HepG2 (cell line): ENCODE data around the gene FAT1. TPM values are rescaled to one million over a fixed set of nuclear protein-coding genes. Genes with fewer than 3 reads are reported as not detected.

ENCODE experiments used
- ATAC-seq: fragments of 200-7000 bp; cut with Tn5 transposase; 3 replicates; pipeline ENCODE4 v1.9.1; 2020; ENCODE audit warnings: mild to moderate bottlenecking, moderate library complexity
- BruUV-seq: library from RNA; stranded (reverse); fragments of 400-500 nt; replicated peaks from 2 replicates; lab custom pipeline; 2021; lab: Mats Ljungman, UMichigan
- CTCF ChIA-PET: fragments of 300-600 bp; formaldehyde crosslinking; extraction: SDS; loops from one replicate; lab custom pipeline; 2021; ENCODE audit warnings: low total read pairs, inconsistent platforms, low intra/inter-chr PET ratio; lab: Yijun Ruan, JAX
- POLR2A ChIA-PET: fragments of 350-600 bp; sonication (Branson Sonifier 250); formaldehyde crosslinking; loops from one replicate; lab custom pipeline; 2020; ENCODE audit warnings: antibody characterized with exemption, inconsistent platforms; lab: Yijun Ruan, JAX
- DNase-seq: peaks from one replicate; pipeline ENCODE4 v3.0.0-alpha.2; 2015; ENCODE audit warnings: low spot score
- FAIRE-seq: peaks from 3 replicates; lab custom pipeline; 2011; peaks lifted over from hg19 to GRCh38; lab: Jason Lieb, UNC
- H2AFZ ChIP-seq: one replicate; pipeline ENCODE4 v1.6.1; 2011; ENCODE audit warnings: low read length, inconsistent platforms
- H3K27ac ChIP-seq: fragments of 300-600 bp; 3 replicates; pipeline ENCODE4 v1.8.0; 2011; ENCODE audit warnings: mixed run types, mild to moderate bottlenecking, mixed read lengths, low read length, inconsistent platforms; ENCODE audit not compliant: insufficient read depth; ENCODE audit errors: extremely low read length
- H3K27me3 ChIP-seq, 2 experiments: fragments of 200-600 bp in 1 of 2; 2 replicates in 1 of 2; 3 replicates in 1 of 2; pipeline versions ENCODE4 v1.6.0 to v1.8.0; 2011; ENCODE audit warnings: low read length in 2 of 2, mild to moderate bottlenecking in 2 of 2, moderate library complexity in 2 of 2, inconsistent platforms in 1 of 2; ENCODE audit not compliant: insufficient read depth in 2 of 2, control insufficient read depth in 1 of 2
- H3K36me3 ChIP-seq, 2 experiments: fragments of 200-600 bp in 1 of 2; replicated peaks in 1 of 2; 2 replicates in 1 of 2; 3 replicates in 1 of 2; pipeline versions ENCODE4 v1.5.1 to v1.8.0; 2011; ENCODE audit warnings: low read length in 2 of 2, inconsistent platforms in 1 of 2; ENCODE audit not compliant: insufficient read depth in 2 of 2, control insufficient read depth in 1 of 2
- H3K4me1 ChIP-seq: 2 replicates; pipeline ENCODE4 v1.5.1; 2012; ENCODE audit warnings: low read length, inconsistent platforms; ENCODE audit not compliant: insufficient read depth
- H3K4me2 ChIP-seq: 2 replicates; pipeline ENCODE4 v1.6.0; 2011; ENCODE audit warnings: low read depth, low read length, inconsistent platforms
- H3K4me3 ChIP-seq, 3 experiments: fragments of 200-600 bp in 1 of 3; sonication (generic), shearing (Covaris generic) in 1 of 3; replicated peaks in 1 of 3; 2 replicates each; pipeline ENCODE4 v1.5.1; 2011 to 2016; ENCODE audit warnings: low read length in 3 of 3, inconsistent platforms in 2 of 3, low read depth in 2 of 3, mild to moderate bottlenecking in 2 of 3, control low read depth in 1 of 3, mixed read lengths in 1 of 3; ENCODE audit not compliant: insufficient read depth in 1 of 3
- H3K79me2 ChIP-seq: one replicate; pipeline ENCODE4 v1.6.1; 2011; ENCODE audit warnings: low read length, inconsistent platforms; ENCODE audit not compliant: insufficient read depth
- H3K9ac ChIP-seq: 2 replicates; pipeline ENCODE4 v1.6.0; 2011; ENCODE audit warnings: mild to moderate bottlenecking, low read depth, low read length, inconsistent platforms; ENCODE audit not compliant: insufficient read depth
- H3K9me3 ChIP-seq: 2 replicates; pipeline ENCODE4 v1.5.1; 2012; ENCODE audit warnings: mild to moderate bottlenecking, low read length
- H4K20me1 ChIP-seq: 2 replicates; pipeline ENCODE4 v1.6.0; 2011; ENCODE audit warnings: inconsistent platforms, mild to moderate bottlenecking, low read length, moderate library complexity; ENCODE audit not compliant: insufficient read depth
- PHF20 ChIP-seq: sonication (generic); formaldehyde crosslinking; IDR thresholded peaks from 2 replicates; pipeline ENCODE4 v1.5.0; 2020; ENCODE audit warnings: mild to moderate bottlenecking, missing genetic modification reagents
- SOX13 ChIP-seq, 3 experiments: fragments of 450-650 bp in 1 of 3; sonication (generic) in 1 of 3; formaldehyde crosslinking in 1 of 3; IDR thresholded peaks in 2 of 3; conservative IDR thresholded peaks in 1 of 3; 2 replicates each; pipeline versions ENCODE4 v1.5.0 to v1.6.1; 2016 to 2020; ENCODE audit warnings: antibody characterized with exemption in 1 of 3, mild to moderate bottlenecking in 1 of 3, missing compliant biosample characterization in 1 of 3, missing genetic modification reagents in 1 of 3, moderate library complexity in 1 of 3
- SRY ChIP-seq: sonication (generic); formaldehyde crosslinking; IDR thresholded peaks from 2 replicates; pipeline ENCODE4 v1.8.0; 2022; ENCODE audit warnings: mild to moderate bottlenecking, missing genetic modification reagents
- ZNF687 ChIP-seq: sonication (generic); formaldehyde crosslinking; IDR thresholded peaks from 2 replicates; pipeline ENCODE4 v1.5.1; 2020; ENCODE audit warnings: mild to moderate bottlenecking, missing genetic modification reagents, moderate library complexity
- ZNF788 ChIP-seq: sonication (generic); formaldehyde crosslinking; IDR thresholded peaks from 2 replicates; pipeline ENCODE4 v1.5.0; 2020; ENCODE audit warnings: mild to moderate bottlenecking, missing genetic modification reagents, borderline replicate concordance
- WGBS: methylation state at CpG from one replicate; pipeline ENCODE4 v1.1.6; 2017; ENCODE audit warnings: low lambda C conversion rate; 5-methylcytosine and 5-hydroxymethylcytosine counted together
- in situ Hi-C: cut with HindIII; loops from 2 replicates; pipeline ENCODE4 v1.10.0; 2017; ENCODE audit warnings: low pct_unique_long_range_greater_than_20kb; ENCODE audit not compliant: extremely low pct_ligation_motif_present
- intact Hi-C: fragments of 100-400 bp; cut with micrococcal nuclease; formaldehyde crosslinking; loops from one replicate; pipeline ENCODE4 v1.10.0; 2022; ENCODE audit not compliant: unreplicated experiment
- polyA plus RNA-seq, 8 experiments: library from polyadenylated mRNA; depleted of rRNA in 3 of 8; stranded (reverse) in 7 of 8; unstranded in 1 of 8; fragments of >200 nt; fragmentation: Illumina TruSeq in 4 of 8; extraction: Trizol in 4 of 8; gene quantifications; 2 replicates each; pipeline versions ENCODE4 v1.2.1 to v1.2.3, GENCODE V29; 2011 to 2016; ENCODE audit warnings: low read depth in 4 of 8, missing spikeins in 1 of 8, mixed read lengths in 1 of 8; ENCODE audit not compliant: insufficient read depth in 1 of 8
- total RNA-seq, 5 experiments: library from RNA; depleted of rRNA; stranded (reverse); fragments of >200 nt; fragmentation: Illumina TruSeq; extraction: Trizol; gene quantifications; 2 replicates each; pipeline ENCODE4 v1.2.3, GENCODE V29; 2016; ENCODE audit warnings: low read depth in 1 of 5

The FAT1 gene
- total and polyA plus RNA-seq, 2 of the 13 experiments (the other 11 are each of a cell fraction or from before 2014, with no cell fraction given): 185 to 216 TPM

GRCh38 chr4:186701788-186702187 is 21.9 kb downstream of the FAT1 start:
- ChIA-PET CTCF (no interaction called here), POLR2A (no interaction called here)
- DNase-seq (no peak), FAIRE-seq (no peak), ATAC-seq (no peak)
- H3K4me2 ChIP-seq: peak overlapping the region; percentile 39
- H3K79me2 ChIP-seq: peaks cover 100% of the 10 kb centered on the region
- H3K4me1 ChIP-seq: peaks cover 97% of the 10 kb centered on the region
- no peak overlapping the region for H2AFZ ChIP-seq
- TF ChIP-seq ZNF687 (CRISPR knock-in tag) (peak; percentile 40; the same call in 1 of the 2 replicates), SRY (CRISPR knock-in tag) (no peak), PHF20 (CRISPR knock-in tag) (no peak)
- H3K27ac ChIP-seq: peak overlapping the region; percentile 34
- H4K20me1 ChIP-seq: peaks cover 76% of the 10 kb centered on the region
- H3K9me3 ChIP-seq: no peaks in the 10 kb centered on the region
- no TSS peak for BruUV-seq
- peak overlapping the region in 1 of 3 experiments; percentile 1; a peak in 1 of 6 replicates for H3K4me3 ChIP-seq
- 75% methylated on average over 6 of the region's 12 CpGs for WGBS
- peaks cover 24 to 46% of the 10 kb centered on the region in 2 experiments for H3K36me3 ChIP-seq
- peak overlapping the region; percentile 23 for H3K9ac ChIP-seq
- no peaks in the 10 kb centered on the region for H3K27me3 ChIP-seq
- intact Hi-C loops (loop anchor here (10.0 kb wide), 1 partner anchor 437 kb away; the partner anchor contains the start of gene F11), in situ Hi-C loops (no loop called here)

- Histone ChIP-seq H3K36me3 (peaks cover 20 to 41% of the 10 kb centered on the region in 2 experiments), H3K79me2 (peaks cover 100% of the 10 kb centered on the region), H3K4me2 (peak overlapping the region; percentile 39), H2AFZ (no peak overlapping the region), H3K4me1 (peaks cover 97% of the 10 kb centered on the region), H3K27ac (peak overlapping the region; percentile 34), H3K27me3 (no peaks in the 10 kb centered on the region), H3K9ac (peak overlapping the region; percentile 23), H3K9me3 (no peaks in the 10 kb centered on the region), H3K4me3 (no peak overlapping the region), H4K20me1 (peaks cover 76% of the 10 kb centered on the region)
- DNase-seq (peak; percentile 62), FAIRE-seq (no peak), ATAC-seq (peak; percentile 25)
- POLR2A ChIA-PET: no interaction called here
- intact Hi-C loops: loop anchor here (10.0 kb wide), 1 partner anchor 436 kb away; the partner anchor contains the start of gene F11
- CTCF ChIA-PET: no interaction called here
- in situ Hi-C loops: no loop called here
- no TSS peak for BruUV-seq
- WGBS: 51% methylated on average over 5 of the region's 5 CpGs
- TF ChIP-seq ZNF687 (CRISPR knock-in tag) (peak; percentile 49), ZNF788 (CRISPR knock-in tag) (0 out of 2 replicates have a peak, but pooled peaks have one; percentile 14), SOX13 (IDR thresholded peaks at IDR 0.05) (no peak), SOX13 (CRISPR knock-in tag; conservative IDR thresholded peaks at IDR 0.05 in 1 of 2, IDR thresholded peaks at IDR 0.05 in 1 of 2) (peak in 1 of 2 experiments; percentile 35; a peak in 1 of 4 replicates)
These were observed 22.4 kb downstream of the FAT1 start for GRCh38 chr4:186701273-186701672.
